ENCODE data around the gene TMEM38A. TPM values are rescaled to one million over a fixed set of nuclear protein-coding genes. Genes with fewer than 3 reads are reported as not detected.

The TMEM38A gene
- total and polyA plus RNA-seq, 9 of the 15 experiments (the other 6 are each of a cell fraction or from before 2014, with no cell fraction given), result 0.35 to 2.1 (median 1.2) TPM

- BruUV-seq (replicated peaks), result no TSS peak
- no peaks in the 10 kb centered on the region for H3K9me3 ChIP-seq (replicated peaks; ENCODE audit: control insufficient read depth, insufficient read depth, low read depth, low read length)
- ChIA-PET CTCF (ENCODE audit: low intra/inter-chr PET ratio) (no interaction called here), POLR2A (interaction anchor here (1.4 kb wide), 1 partner anchor 10 kb away, joined by 5 read pairs; no protein-coding TSS in a partner anchor)
- H3K27ac ChIP-seq (ENCODE audit: extremely low read depth, low read depth, low read length), result no peak overlapping the region
- in situ Hi-C loops (cut with MboI) (no loop called here), intact Hi-C loops (cut with micrococcal nuclease) (no loop called here)
- ATAC-seq (no peak), DNase-seq (ENCODE audit: extremely low read depth in 1 of 4, low spot score in 3 of 4) (no peak), FAIRE-seq (no peak)
- H3K4me2 ChIP-seq (ENCODE audit: insufficient read depth, low read length), result no peak overlapping the region
- H3K9ac ChIP-seq (ENCODE audit: insufficient read depth in 1 of 2, low read depth in 2 of 2, low read length in 2 of 2), result no peak overlapping the region
- H3K4me1 ChIP-seq (replicated peaks in 1 of 2; ENCODE audit: control insufficient read depth in 2 of 2, insufficient read depth in 2 of 2, low read length in 2 of 2), result no peaks in the 10 kb centered on the region; a peak in 1 of 5 replicates
- no peaks in the 10 kb centered on the region for H3K9me1 ChIP-seq (ENCODE audit: control insufficient read depth, insufficient read depth, low read length)
- H3K36me3 ChIP-seq (ENCODE audit: control insufficient read depth, insufficient read depth, low read length), result no peaks in the 10 kb centered on the region
- H3K79me2 ChIP-seq (ENCODE audit: control insufficient read depth, insufficient read depth, low read length), result no peaks in the 10 kb centered on the region
- no peak overlapping the region for H2AFZ ChIP-seq (ENCODE audit: low read depth, low read length)
- no peaks in the 10 kb centered on the region for H4K20me1 ChIP-seq (replicated peaks; ENCODE audit: control insufficient read depth, insufficient read depth, low read length)
- peaks cover 0 to under 1% of the 10 kb centered on the region in 2 experiments; a peak in 1 of 5 replicates for H3K27me3 ChIP-seq (ENCODE audit: control insufficient read depth in 2 of 2, insufficient read depth in 2 of 2, low read length in 2 of 2)
- H3K4me3 ChIP-seq, result no peak overlapping the region
- no peak for TF ChIP-seq PCBP2 (IDR thresholded peaks at IDR 0.05; ENCODE audit: low read depth, low read length, poor library complexity, severe bottlenecking)
- no peak for TF ChIP-seq ETV1 (tag; conservative IDR thresholded peaks at IDR 0.05; ENCODE audit: low read depth)
- no peak for TF ChIP-seq ERF (CRISPR knock-in tag; IDR thresholded peaks at IDR 0.05)
- TF ChIP-seq CAMTA2 (CRISPR knock-in tag; conservative IDR thresholded peaks at IDR 0.05), result no peak
- no peak for TF ChIP-seq ARID3A (IDR thresholded peaks at IDR 0.05; ENCODE audit: borderline replicate concordance, low read depth, low read length)
- TF ChIP-seq FOXK2 (conservative IDR thresholded peaks at IDR 0.05 in 1 of 2, IDR thresholded peaks at IDR 0.05 in 1 of 2; ENCODE audit: low read depth in 2 of 2), result no peak
- TF ChIP-seq BHLHE40 (IDR thresholded peaks at IDR 0.05; ENCODE audit: low read length), result no peak
- TF ChIP-seq ZBTB34 (CRISPR knock-in tag; IDR thresholded peaks at IDR 0.05), result no peak
- TF ChIP-seq TCF7L2 (IDR thresholded peaks at IDR 0.05; ENCODE audit: low read depth, low read length), result no peak
- no peak for TF ChIP-seq POLR3G (IDR thresholded peaks at IDR 0.05; ENCODE audit: extremely low read depth, insufficient read length, insufficient replicate concordance)
- TF ChIP-seq SMAD2 (IDR thresholded peaks at IDR 0.05; ENCODE audit: low read depth, low read length), result no peak
- TF ChIP-seq GTF2F1 (IDR thresholded peaks at IDR 0.05; ENCODE audit: low read depth, low read length), result no peak
- no peak for TF ChIP-seq ZNF449 (CRISPR knock-in tag; IDR thresholded peaks at IDR 0.05)
- TF ChIP-seq HMBOX1 (IDR thresholded peaks at IDR 0.05), result no peak
These were observed 16.1 kb downstream of the TMEM38A start for GRCh38 chr19:16677055-16677454.
